Pancreas (tissue), 10 donors: ENCODE data around the gene TNFSF15. TPM values are rescaled to one million over a fixed set of nuclear protein-coding genes. Genes with fewer than 3 reads are reported as not detected.

ENCODE experiments used
- ATAC-seq, 4 donors: fragments of 200-7000 bp; cut with Tn5 transposase; one replicate each; pipeline versions ENCODE4 v1.8.0 to v1.9.1; 2020; ENCODE audit warnings: mild to moderate bottlenecking in 4 of 4, moderate library complexity in 4 of 4
- DNase-seq, 6 donors: peaks; one replicate each; pipeline ENCODE4 v3.0.0-alpha.2; 2020
- FAIRE-seq: peaks from 2 replicates; lab custom pipeline; 2012; peaks lifted over from hg19 to GRCh38; lab: Jason Lieb, UNC
- H3K27ac ChIP-seq, 4 donors: fragments of 200-600 bp; sonication (generic); 1 replicate in 3 of 4; 2 replicates in 1 of 4; pipeline versions ENCODE4 v1.5.0 to v1.8.0; 2020
- H3K27me3 ChIP-seq, 4 donors: fragments of 200-600 bp; one replicate each; pipeline ENCODE4 v1.8.0; 2021
- H3K36me3 ChIP-seq, 3 donors: fragments of 200-600 bp; sonication (generic) in 1 of 3; one replicate each; pipeline versions ENCODE4 v1.5.0 to v1.8.0; 2020 to 2021
- H3K4me1 ChIP-seq, 3 donors: fragments of 200-600 bp; one replicate each; pipeline ENCODE4 v1.8.0; 2021
- H3K4me3 ChIP-seq, 4 donors: fragments of 200-600 bp; sonication (generic) in 2 of 4; one replicate each; pipeline versions ENCODE4 v1.5.0 to v1.8.0; 2020 to 2021
- H3K9me3 ChIP-seq, 4 donors: fragments of 200-600 bp; one replicate each; pipeline ENCODE4 v1.8.0; 2021
- WGBS, 2 donors: extraction: QIAGEN DNeasy Blood & Tissue Kit; methylation state at CpG; one replicate each; pipeline ENCODE4 v1.1.7; 2013; 5-methylcytosine and 5-hydroxymethylcytosine counted together
- intact Hi-C, 3 donors: fragments of 100-400 bp; cut with DNase I; formaldehyde crosslinking; loops; one replicate each; pipeline versions ENCODE4 v1.11.1 to v1.14.2; 2022
- polyA plus RNA-seq, 2 donors: library from polyadenylated mRNA; stranded (reverse); fragments of 200-250 nt; gene quantifications; one replicate each; pipeline ENCODE4 v1.2.3, GENCODE V29; 2013
- total RNA-seq, 6 donors: library from RNA; stranded (reverse); fragmentation: NEBNext Ultra II Directional in 4 of 6; extraction: Animal tissue kit (Norgen Biotek cat#: 25700) in 4 of 6; gene quantifications; one replicate each; pipeline versions ENCODE4 v1.2.1 to v1.2.4, GENCODE V29; 2021 to 2023
- TF ChIP-seq, protein P1 (sequence below), 4 donors: fragments of 200-600 bp; sonication (generic) in 3 of 4; IDR thresholded peaks; one replicate each; pipeline versions ENCODE4 v1.5.0 to v1.8.0; 2021; ENCODE audit warnings: antibody characterized with exemption in 4 of 4
- donor health status: healthy with polysubstance abuse.
- donor health status: DM: no; HTN: no; CAD: no; lungs with moderate emphysema.
- donor health status: DM: no; HTN: no; CAD: no.
- donor health status: control.
- donor health status: control.
- donor health status: Bipolar disorder and iron deficiency.
- donor health status: DM: yes; HTN: yes; CAD: no.
- donor health status: DM: no; HTN: no; CAD: no.
- donor health status: DM: no; HTN: no; CAD: no.
- donor health status: DM: yes; HTN: yes; CAD: no.

The TNFSF15 gene
- total and polyA plus RNA-seq, 8 donors = 0.04 to 1.7 (median 0.12) TPM

DNA sequence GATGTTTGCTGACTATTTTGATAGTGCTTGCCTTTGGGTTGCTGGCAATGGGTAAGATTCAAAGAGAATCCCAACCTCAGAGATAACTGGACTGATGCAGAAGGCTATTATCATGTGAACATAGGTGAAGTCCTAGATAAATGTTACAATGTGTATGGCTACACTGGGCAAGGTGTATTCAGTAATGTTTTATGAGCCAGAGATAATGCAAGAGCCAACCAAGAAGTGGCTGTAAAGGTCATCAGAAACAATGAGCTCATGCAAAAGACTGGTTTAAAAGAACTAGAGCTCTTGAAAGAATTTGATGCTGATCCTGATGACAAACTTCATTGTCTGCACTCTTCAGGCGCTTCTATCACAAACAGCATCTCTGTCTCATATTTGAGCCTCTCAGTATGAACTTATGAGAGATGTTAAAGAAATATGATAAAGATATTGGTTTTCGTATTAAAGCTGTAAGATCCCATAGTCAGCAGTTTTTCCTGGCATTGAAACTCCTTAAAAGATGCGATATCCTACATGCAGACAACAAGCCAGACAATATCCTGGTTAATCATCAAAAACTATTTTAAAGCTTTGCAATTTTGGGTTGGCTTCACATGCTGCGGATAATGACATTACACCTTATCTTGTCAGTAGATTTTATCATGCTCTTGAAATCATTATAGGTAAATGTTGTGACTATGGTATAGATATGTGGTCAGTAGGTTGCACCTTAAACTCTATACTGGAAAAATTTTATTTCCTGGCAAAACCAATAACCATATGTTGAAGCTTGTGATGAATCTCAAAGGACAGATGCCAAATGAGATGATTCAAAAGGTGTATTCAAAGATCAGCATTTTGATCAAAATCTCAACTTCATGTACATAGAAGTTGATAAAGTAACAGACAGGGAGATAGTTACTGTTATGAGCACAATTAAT lies 41.9 kb upstream of the TNFSF15 start:
- intact Hi-C loops = no loop called here
- no peak for ATAC-seq
- H3K27ac ChIP-seq = no peak overlapping the region
- FAIRE-seq = no peak
- no peaks in the 10 kb centered on the region for H3K4me1 ChIP-seq
- no peak for DNase-seq
- H3K36me3 ChIP-seq = no peaks in the 10 kb centered on the region
- TF ChIP-seq, protein P1, sequence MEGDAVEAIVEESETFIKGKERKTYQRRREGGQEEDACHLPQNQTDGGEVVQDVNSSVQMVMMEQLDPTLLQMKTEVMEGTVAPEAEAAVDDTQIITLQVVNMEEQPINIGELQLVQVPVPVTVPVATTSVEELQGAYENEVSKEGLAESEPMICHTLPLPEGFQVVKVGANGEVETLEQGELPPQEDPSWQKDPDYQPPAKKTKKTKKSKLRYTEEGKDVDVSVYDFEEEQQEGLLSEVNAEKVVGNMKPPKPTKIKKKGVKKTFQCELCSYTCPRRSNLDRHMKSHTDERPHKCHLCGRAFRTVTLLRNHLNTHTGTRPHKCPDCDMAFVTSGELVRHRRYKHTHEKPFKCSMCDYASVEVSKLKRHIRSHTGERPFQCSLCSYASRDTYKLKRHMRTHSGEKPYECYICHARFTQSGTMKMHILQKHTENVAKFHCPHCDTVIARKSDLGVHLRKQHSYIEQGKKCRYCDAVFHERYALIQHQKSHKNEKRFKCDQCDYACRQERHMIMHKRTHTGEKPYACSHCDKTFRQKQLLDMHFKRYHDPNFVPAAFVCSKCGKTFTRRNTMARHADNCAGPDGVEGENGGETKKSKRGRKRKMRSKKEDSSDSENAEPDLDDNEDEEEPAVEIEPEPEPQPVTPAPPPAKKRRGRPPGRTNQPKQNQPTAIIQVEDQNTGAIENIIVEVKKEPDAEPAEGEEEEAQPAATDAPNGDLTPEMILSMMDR (IDR thresholded peaks at IDR 0.05) = no peak
- H3K27me3 ChIP-seq = no peaks in the 10 kb centered on the region
- 90 to 91% methylated on average over 4 of the region's 4 CpGs for WGBS, 2 donors
- no peak overlapping the region for H3K4me3 ChIP-seq
- no peaks in the 10 kb centered on the region for H3K9me3 ChIP-seq

DNA sequence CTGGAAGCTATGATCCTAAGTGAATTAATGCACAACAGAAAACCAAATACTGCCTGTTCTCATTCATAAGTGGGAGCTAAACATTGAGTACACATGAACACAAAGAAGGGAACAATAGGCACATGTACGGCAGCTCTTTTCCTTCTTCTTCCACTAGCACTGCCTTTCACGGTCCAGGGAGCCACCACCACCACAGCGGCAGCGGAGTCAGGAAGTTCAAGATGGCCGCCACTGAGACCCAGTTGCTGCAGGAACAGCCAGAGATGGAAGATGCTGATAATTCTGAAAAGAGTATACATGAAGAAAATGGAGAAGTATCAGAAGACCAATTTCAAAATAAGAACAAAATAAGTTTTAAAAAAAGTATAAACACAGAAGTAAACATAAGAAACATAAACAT lies 39.5 kb upstream of the TNFSF15 start:
- Histone ChIP-seq H3K4me1 (no peaks in the 10 kb centered on the region), H3K27me3 (no peaks in the 10 kb centered on the region), H3K4me3 (no peak overlapping the region), H3K9me3 (no peaks in the 10 kb centered on the region), H3K27ac (no peak overlapping the region), H3K36me3 (no peaks in the 10 kb centered on the region)
- WGBS, 2 donors = 90 to 92% methylated on average over 5 of the region's 5 CpGs
- no peak for FAIRE-seq
- no peak for DNase-seq
- TF ChIP-seq, protein P1 (IDR thresholded peaks at IDR 0.05) = no peak
- ATAC-seq = no peak
- intact Hi-C loops = no loop called here

DNA sequence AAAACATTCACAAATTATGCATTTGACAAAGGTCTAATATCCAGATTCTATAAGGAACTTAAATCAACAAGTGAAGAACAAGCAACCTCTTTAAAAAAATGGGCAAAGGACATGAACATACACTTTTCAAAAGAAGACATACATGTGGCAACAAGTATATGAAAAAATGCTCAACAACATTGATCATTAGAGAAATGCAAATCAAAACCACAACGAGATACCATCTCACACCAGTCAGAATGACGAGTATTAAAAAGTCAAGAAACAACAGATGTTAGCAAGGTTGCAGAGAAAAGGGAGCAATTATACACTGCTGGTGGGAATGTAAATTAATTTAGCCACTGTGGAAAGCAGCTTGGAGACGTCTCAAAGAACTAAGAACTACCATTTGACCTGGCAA lies 38.9 kb upstream of the TNFSF15 start:
- ATAC-seq = no peak
- no peak for FAIRE-seq
- DNase-seq = no peak
- Histone ChIP-seq H3K4me1 (no peaks in the 10 kb centered on the region), H3K27me3 (no peaks in the 10 kb centered on the region), H3K36me3 (no peaks in the 10 kb centered on the region), H3K9me3 (no peaks in the 10 kb centered on the region), H3K27ac (no peak overlapping the region), H3K4me3 (no peak overlapping the region)
- intact Hi-C loops = no loop called here
- 49 to 51% methylated on average over 3 of the region's 3 CpGs for WGBS, 2 donors
- TF ChIP-seq, protein P1 (IDR thresholded peaks at IDR 0.05) = no peak

DNA sequence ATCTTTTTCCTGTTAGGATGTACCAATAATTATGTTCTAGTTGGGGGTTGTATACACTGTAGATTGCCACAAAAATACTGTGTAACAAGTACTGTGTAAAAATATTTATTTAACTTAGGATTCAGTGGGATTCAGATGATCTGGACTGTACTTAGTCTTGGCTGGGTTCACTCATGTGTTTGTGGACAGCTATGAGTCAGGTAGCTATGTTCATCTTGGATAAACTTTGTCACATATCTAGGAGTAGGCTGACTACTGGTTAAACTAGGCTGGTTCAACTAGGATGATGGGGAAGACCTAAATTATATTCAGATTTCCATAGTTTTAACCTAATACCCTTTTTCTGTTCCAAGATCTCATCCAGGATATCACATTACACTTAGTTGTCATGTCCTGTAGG lies 32.1 kb upstream of the TNFSF15 start:
- Histone ChIP-seq H3K27me3 (no peaks in the 10 kb centered on the region), H3K9me3 (no peaks in the 10 kb centered on the region), H3K27ac (no peak overlapping the region), H3K4me3 (no peak overlapping the region), H3K4me1 (no peaks in the 10 kb centered on the region), H3K36me3 (no peaks in the 10 kb centered on the region)
- no peak for ATAC-seq
- TF ChIP-seq, protein P1 (IDR thresholded peaks at IDR 0.05) = no peak
- intact Hi-C loops = no loop called here
- no peak for FAIRE-seq
- no peak for DNase-seq

DNA sequence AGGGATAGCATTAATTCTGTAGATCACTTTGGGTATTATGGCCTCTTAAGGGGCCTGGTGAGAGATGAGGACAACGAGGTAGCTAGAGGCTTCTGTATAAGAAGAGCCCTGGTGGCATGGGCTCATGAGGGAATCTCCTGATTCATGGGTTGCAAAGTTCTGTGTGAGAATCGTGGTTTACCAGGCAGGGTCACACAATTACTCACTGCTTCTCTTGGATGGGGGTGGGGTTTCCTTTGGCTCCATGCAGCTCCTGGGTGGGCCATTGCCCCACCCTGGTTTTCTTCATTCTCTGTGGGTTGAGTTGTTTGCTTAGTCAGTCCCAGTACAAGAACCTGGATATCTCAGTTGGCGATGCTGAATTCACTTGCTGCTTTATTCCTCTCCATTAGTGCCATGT lies 30.9 kb upstream of the TNFSF15 start:
- intact Hi-C loops = no loop called here

More for the DNA sequence above, 30.9 kb upstream of the TNFSF15 start:
- no peak for DNase-seq
- ATAC-seq = no peak
- no peak for FAIRE-seq
- Histone ChIP-seq H3K27me3 (no peaks in the 10 kb centered on the region), H3K27ac (no peak overlapping the region), H3K9me3 (no peaks in the 10 kb centered on the region), H3K36me3 (no peaks in the 10 kb centered on the region), H3K4me3 (no peak overlapping the region), H3K4me1 (no peaks in the 10 kb centered on the region)
- 70 to 71% methylated on average over 3 of the region's 3 CpGs for WGBS, 2 donors
- TF ChIP-seq, protein P1 (IDR thresholded peaks at IDR 0.05) = no peak
